Liver (tissue), 9 donors: ENCODE results near the gene AMBRA1. TPM values are rescaled to one million over a fixed set of nuclear protein-coding genes. Genes with fewer than 3 reads are reported as not detected.

Experiments
- DNase-seq: peaks from one replicate; pipeline ENCODE4 v3.0.0-alpha.2; 2017; ENCODE audit warnings: low spot score
- H3K27ac ChIP-seq, 2 donors: one replicate each; pipeline ENCODE4 v1.7.0; 2013; ENCODE audit warnings: inconsistent platforms in 2 of 2, low read length in 2 of 2, control low read depth in 1 of 2, low read depth in 1 of 2, mild to moderate bottlenecking in 1 of 2
- H3K27me3 ChIP-seq, 4 donors: one replicate each; pipeline versions ENCODE4 v1.6.1 to v1.7.0; 2013; ENCODE audit warnings: low read length in 3 of 4, inconsistent platforms in 1 of 4, mild to moderate bottlenecking in 1 of 4, moderate library complexity in 1 of 4; ENCODE audit not compliant: control insufficient read depth in 4 of 4, insufficient read depth in 4 of 4
- H3K36me3 ChIP-seq, 4 donors: one replicate each; pipeline versions ENCODE4 v1.6.1 to v1.7.0; 2013; ENCODE audit warnings: low read length in 3 of 4, mild to moderate bottlenecking in 3 of 4, low read depth in 1 of 4, moderate library complexity in 1 of 4; ENCODE audit not compliant: control insufficient read depth in 4 of 4, insufficient read depth in 3 of 4
- H3K4me1 ChIP-seq, 4 donors: one replicate each; pipeline versions ENCODE4 v1.6.1 to v1.7.0; 2013; ENCODE audit warnings: low read length in 3 of 4, mild to moderate bottlenecking in 3 of 4, moderate library complexity in 1 of 4; ENCODE audit not compliant: control insufficient read depth in 4 of 4, insufficient read depth in 4 of 4
- H3K4me3 ChIP-seq, 3 donors: one replicate each; pipeline versions ENCODE4 v1.6.1 to v1.7.0; 2013; ENCODE audit warnings: low read length in 3 of 3, control low read depth in 1 of 3, low read depth in 1 of 3, mild to moderate bottlenecking in 1 of 3
- H3K9ac ChIP-seq, 2 donors: one replicate each; pipeline ENCODE4 v1.7.0; 2013; ENCODE audit warnings: low read length in 2 of 2, mild to moderate bottlenecking in 2 of 2, moderate library complexity in 2 of 2, control low read depth in 1 of 2, low read depth in 1 of 2
- H3K9me3 ChIP-seq, 4 donors: one replicate each; pipeline versions ENCODE4 v1.6.1 to v1.7.0; 2013; ENCODE audit warnings: low read length in 3 of 4; ENCODE audit not compliant: control insufficient read depth in 4 of 4
- EGR1 ChIP-seq, 2 donors: IDR thresholded peaks; 2 replicates each; pipeline ENCODE4 v1.6.1; 2016 to 2018; ENCODE audit warnings: antibody characterized with exemption in 2 of 2, low read depth in 2 of 2
- FOXA1 ChIP-seq: IDR thresholded peaks from 2 replicates; pipeline ENCODE4 v1.6.1; 2016; ENCODE audit warnings: antibody characterized with exemption
- FOXA2 ChIP-seq: IDR thresholded peaks from 2 replicates; pipeline ENCODE4 v1.6.1; 2016; ENCODE audit warnings: antibody characterized with exemption
- GABPA ChIP-seq, 2 donors: IDR thresholded peaks in 1 of 2; conservative IDR thresholded peaks in 1 of 2; 2 replicates each; pipeline ENCODE4 v1.6.1; 2016; ENCODE audit warnings: antibody characterized with exemption in 2 of 2, mild to moderate bottlenecking in 1 of 2, moderate library complexity in 1 of 2
- HNF4A ChIP-seq, 2 donors: conservative IDR thresholded peaks; 2 replicates each; pipeline ENCODE4 v1.6.1; 2016; ENCODE audit warnings: antibody characterized with exemption in 2 of 2, mild to moderate bottlenecking in 2 of 2
- HNF4G ChIP-seq: IDR thresholded peaks from 2 replicates; pipeline ENCODE4 v1.6.1; 2016; ENCODE audit warnings: antibody characterized with exemption
- JUND ChIP-seq, 2 donors: IDR thresholded peaks; 2 replicates each; pipeline ENCODE4 v1.6.1; 2016; ENCODE audit warnings: antibody characterized with exemption in 2 of 2
- NR2F2 ChIP-seq: IDR thresholded peaks from 2 replicates; pipeline ENCODE4 v1.6.1; 2016; ENCODE audit warnings: antibody characterized with exemption
- RAD21 ChIP-seq, 2 donors: IDR thresholded peaks; 2 replicates each; pipeline ENCODE4 v1.6.1; 2016; ENCODE audit warnings: antibody characterized with exemption in 2 of 2, mild to moderate bottlenecking in 2 of 2
- RXRA ChIP-seq, 2 donors: IDR thresholded peaks; 2 replicates each; pipeline ENCODE4 v1.6.1; 2017 to 2018; ENCODE audit warnings: antibody characterized with exemption in 2 of 2, mild to moderate bottlenecking in 1 of 2
- SP1 ChIP-seq: IDR thresholded peaks from 2 replicates; pipeline ENCODE4 v1.6.1; 2018; ENCODE audit warnings: antibody characterized with exemption, mild to moderate bottlenecking
- TAF1 ChIP-seq: conservative IDR thresholded peaks from 2 replicates; pipeline ENCODE4 v1.6.1; 2016; ENCODE audit warnings: antibody characterized with exemption, mild to moderate bottlenecking
- YY1 ChIP-seq: IDR thresholded peaks from 2 replicates; pipeline ENCODE4 v1.6.1; 2016; ENCODE audit warnings: antibody characterized with exemption, mild to moderate bottlenecking
- WGBS: extraction: QIAGEN DNeasy Blood & Tissue Kit; methylation state at CpG from one replicate; pipeline ENCODE4 v1.1.7; 2013; 5-methylcytosine and 5-hydroxymethylcytosine counted together
- polyA plus RNA-seq, 2 donors: library from polyadenylated mRNA; stranded (reverse) in 1 of 2; unstranded in 1 of 2; fragments of 200-250 nt in 1 of 2; fragments of >200 nt in 1 of 2; fragmentation: Nextera tagmentation in 1 of 2; extraction: Ambion mirVana in 1 of 2; gene quantifications; one replicate each; pipeline versions ENCODE4 v1.2.1 to v1.2.3, GENCODE V29; 2013 to 2015
- total RNA-seq, 2 donors: library from RNA; depleted of rRNA; stranded (reverse); fragments of >200 nt; gene quantifications; one replicate each; pipeline ENCODE4 v1.2.3, GENCODE V29; 2014
- TF ChIP-seq, protein P1 (sequence below): IDR thresholded peaks from 2 replicates; pipeline ENCODE4 v1.6.1; 2016; ENCODE audit warnings: antibody characterized with exemption
- TF ChIP-seq, protein P2 (sequence below): IDR thresholded peaks from 2 replicates; pipeline ENCODE4 v1.6.1; 2016; ENCODE audit warnings: antibody characterized with exemption
- TF ChIP-seq, protein P3 (sequence below): fragments of 150-350 bp; IDR thresholded peaks from 2 replicates; pipeline ENCODE4 v1.5.1; 2017; ENCODE audit warnings: improper control_type of control experiment, low read depth, low read length; ENCODE audit not compliant: missing input control
- TF ChIP-seq, protein P4 (sequence below): IDR thresholded peaks from 2 replicates; pipeline ENCODE4 v1.6.1; 2016; ENCODE audit warnings: antibody characterized with exemption
- TF ChIP-seq, protein P5 (sequence below): IDR thresholded peaks from 2 replicates; pipeline ENCODE4 v1.6.1; 2016; ENCODE audit warnings: antibody characterized with exemption, mild to moderate bottlenecking
- donor health status: healthy.
- donor health status: healthy.
- donor health status: healthy.
- donor health status: healthy.
- donor health status: healthy.

Gene AMBRA1
- total and polyA plus RNA-seq, 4 donors = 3.7 to 25.7 (median 15.1) TPM

DNA sequence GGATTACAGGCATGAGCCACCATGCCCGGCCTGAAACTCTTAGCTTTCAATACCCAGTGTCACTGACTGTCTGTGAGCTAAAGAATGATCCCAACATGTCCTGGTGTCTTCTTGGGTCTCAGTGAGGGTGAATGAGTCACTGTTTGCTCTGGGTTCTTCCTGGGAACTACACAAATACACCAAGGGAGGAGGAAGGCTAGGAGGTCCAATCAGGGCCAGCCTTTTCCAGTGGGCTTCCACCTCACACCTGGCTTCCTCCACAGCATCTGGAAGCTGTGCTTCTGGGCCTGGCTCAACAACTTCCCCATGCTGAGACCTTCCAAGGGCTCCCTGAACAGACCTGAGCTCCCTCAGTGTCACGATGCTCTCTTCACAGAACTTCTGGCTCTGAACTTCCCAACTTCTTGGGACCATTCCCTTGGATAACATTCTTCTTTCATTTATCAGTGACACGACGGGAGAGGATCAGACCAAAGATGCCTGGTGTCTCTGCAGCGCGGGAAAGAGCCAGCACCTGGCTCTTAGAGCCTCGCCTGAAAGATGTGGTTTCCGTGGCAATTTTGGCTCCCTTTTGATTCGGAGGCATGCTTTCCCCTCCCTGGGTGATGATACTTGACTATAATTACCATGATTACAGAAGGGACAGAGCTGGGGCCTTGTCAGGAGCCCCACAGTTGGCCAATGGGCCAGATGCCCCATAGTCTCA is 179.9 kb downstream of the AMBRA1 start:
- Histone ChIP-seq H3K27ac (no peak overlapping the region), H3K27me3 (no peaks in the 10 kb centered on the region), H3K4me1 (no peaks in the 10 kb centered on the region), H3K4me3 (no peak overlapping the region), H3K36me3 (peaks cover 5 to 39% (median 21%) of the 10 kb centered on the region in 4 donors), H3K9me3 (no peaks in the 10 kb centered on the region), H3K9ac (no peak overlapping the region)
- no peak for DNase-seq
- 95% methylated on average over 9 of the region's 9 CpGs for WGBS
- no peak for TF ChIP-seq YY1
- TF ChIP-seq FOXA1 = no peak
- TF ChIP-seq RXRA (IDR thresholded peaks at IDR 0.05) = no peak
- TF ChIP-seq SP1 = no peak
- TF ChIP-seq RAD21 (IDR thresholded peaks at IDR 0.05) = no peak
- no peak for TF ChIP-seq TAF1
- TF ChIP-seq, protein P1, sequence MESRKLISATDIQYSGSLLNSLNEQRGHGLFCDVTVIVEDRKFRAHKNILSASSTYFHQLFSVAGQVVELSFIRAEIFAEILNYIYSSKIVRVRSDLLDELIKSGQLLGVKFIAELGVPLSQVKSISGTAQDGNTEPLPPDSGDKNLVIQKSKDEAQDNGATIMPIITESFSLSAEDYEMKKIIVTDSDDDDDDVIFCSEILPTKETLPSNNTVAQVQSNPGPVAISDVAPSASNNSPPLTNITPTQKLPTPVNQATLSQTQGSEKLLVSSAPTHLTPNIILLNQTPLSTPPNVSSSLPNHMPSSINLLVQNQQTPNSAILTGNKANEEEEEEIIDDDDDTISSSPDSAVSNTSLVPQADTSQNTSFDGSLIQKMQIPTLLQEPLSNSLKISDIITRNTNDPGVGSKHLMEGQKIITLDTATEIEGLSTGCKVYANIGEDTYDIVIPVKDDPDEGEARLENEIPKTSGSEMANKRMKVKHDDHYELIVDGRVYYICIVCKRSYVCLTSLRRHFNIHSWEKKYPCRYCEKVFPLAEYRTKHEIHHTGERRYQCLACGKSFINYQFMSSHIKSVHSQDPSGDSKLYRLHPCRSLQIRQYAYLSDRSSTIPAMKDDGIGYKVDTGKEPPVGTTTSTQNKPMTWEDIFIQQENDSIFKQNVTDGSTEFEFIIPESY = no peak
- TF ChIP-seq HNF4G = no peak
- no peak for TF ChIP-seq HNF4A (conservative IDR thresholded peaks at IDR 0.05)
- TF ChIP-seq, protein P2, sequence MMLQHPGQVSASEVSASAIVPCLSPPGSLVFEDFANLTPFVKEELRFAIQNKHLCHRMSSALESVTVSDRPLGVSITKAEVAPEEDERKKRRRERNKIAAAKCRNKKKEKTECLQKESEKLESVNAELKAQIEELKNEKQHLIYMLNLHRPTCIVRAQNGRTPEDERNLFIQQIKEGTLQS = no peak
- TF ChIP-seq EGR1 (IDR thresholded peaks at IDR 0.05; ENCODE audit: low read depth in 2 of 2) = no peak
- TF ChIP-seq, protein P3, sequence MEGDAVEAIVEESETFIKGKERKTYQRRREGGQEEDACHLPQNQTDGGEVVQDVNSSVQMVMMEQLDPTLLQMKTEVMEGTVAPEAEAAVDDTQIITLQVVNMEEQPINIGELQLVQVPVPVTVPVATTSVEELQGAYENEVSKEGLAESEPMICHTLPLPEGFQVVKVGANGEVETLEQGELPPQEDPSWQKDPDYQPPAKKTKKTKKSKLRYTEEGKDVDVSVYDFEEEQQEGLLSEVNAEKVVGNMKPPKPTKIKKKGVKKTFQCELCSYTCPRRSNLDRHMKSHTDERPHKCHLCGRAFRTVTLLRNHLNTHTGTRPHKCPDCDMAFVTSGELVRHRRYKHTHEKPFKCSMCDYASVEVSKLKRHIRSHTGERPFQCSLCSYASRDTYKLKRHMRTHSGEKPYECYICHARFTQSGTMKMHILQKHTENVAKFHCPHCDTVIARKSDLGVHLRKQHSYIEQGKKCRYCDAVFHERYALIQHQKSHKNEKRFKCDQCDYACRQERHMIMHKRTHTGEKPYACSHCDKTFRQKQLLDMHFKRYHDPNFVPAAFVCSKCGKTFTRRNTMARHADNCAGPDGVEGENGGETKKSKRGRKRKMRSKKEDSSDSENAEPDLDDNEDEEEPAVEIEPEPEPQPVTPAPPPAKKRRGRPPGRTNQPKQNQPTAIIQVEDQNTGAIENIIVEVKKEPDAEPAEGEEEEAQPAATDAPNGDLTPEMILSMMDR = no peak
- TF ChIP-seq, protein P4, sequence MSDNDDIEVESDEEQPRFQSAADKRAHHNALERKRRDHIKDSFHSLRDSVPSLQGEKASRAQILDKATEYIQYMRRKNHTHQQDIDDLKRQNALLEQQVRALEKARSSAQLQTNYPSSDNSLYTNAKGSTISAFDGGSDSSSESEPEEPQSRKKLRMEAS = no peak
- TF ChIP-seq, protein P5, sequence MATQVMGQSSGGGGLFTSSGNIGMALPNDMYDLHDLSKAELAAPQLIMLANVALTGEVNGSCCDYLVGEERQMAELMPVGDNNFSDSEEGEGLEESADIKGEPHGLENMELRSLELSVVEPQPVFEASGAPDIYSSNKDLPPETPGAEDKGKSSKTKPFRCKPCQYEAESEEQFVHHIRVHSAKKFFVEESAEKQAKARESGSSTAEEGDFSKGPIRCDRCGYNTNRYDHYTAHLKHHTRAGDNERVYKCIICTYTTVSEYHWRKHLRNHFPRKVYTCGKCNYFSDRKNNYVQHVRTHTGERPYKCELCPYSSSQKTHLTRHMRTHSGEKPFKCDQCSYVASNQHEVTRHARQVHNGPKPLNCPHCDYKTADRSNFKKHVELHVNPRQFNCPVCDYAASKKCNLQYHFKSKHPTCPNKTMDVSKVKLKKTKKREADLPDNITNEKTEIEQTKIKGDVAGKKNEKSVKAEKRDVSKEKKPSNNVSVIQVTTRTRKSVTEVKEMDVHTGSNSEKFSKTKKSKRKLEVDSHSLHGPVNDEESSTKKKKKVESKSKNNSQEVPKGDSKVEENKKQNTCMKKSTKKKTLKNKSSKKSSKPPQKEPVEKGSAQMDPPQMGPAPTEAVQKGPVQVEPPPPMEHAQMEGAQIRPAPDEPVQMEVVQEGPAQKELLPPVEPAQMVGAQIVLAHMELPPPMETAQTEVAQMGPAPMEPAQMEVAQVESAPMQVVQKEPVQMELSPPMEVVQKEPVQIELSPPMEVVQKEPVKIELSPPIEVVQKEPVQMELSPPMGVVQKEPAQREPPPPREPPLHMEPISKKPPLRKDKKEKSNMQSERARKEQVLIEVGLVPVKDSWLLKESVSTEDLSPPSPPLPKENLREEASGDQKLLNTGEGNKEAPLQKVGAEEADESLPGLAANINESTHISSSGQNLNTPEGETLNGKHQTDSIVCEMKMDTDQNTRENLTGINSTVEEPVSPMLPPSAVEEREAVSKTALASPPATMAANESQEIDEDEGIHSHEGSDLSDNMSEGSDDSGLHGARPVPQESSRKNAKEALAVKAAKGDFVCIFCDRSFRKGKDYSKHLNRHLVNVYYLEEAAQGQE = no peak
- no peak for TF ChIP-seq NR2F2
- TF ChIP-seq JUND (IDR thresholded peaks at IDR 0.05) = no peak
- no peak for TF ChIP-seq FOXA2
- no peak for TF ChIP-seq GABPA (IDR thresholded peaks at IDR 0.05 in 1 of 2, conservative IDR thresholded peaks at IDR 0.05 in 1 of 2)
